ENCODE measurements around the gene VPS52. TPM values are rescaled to one million over a fixed set of nuclear protein-coding genes. Genes with fewer than 3 reads are reported as not detected.

Gene VPS52
- total RNA-seq, 1 experiment from 2014 or later, result 47.1 TPM

DNA sequence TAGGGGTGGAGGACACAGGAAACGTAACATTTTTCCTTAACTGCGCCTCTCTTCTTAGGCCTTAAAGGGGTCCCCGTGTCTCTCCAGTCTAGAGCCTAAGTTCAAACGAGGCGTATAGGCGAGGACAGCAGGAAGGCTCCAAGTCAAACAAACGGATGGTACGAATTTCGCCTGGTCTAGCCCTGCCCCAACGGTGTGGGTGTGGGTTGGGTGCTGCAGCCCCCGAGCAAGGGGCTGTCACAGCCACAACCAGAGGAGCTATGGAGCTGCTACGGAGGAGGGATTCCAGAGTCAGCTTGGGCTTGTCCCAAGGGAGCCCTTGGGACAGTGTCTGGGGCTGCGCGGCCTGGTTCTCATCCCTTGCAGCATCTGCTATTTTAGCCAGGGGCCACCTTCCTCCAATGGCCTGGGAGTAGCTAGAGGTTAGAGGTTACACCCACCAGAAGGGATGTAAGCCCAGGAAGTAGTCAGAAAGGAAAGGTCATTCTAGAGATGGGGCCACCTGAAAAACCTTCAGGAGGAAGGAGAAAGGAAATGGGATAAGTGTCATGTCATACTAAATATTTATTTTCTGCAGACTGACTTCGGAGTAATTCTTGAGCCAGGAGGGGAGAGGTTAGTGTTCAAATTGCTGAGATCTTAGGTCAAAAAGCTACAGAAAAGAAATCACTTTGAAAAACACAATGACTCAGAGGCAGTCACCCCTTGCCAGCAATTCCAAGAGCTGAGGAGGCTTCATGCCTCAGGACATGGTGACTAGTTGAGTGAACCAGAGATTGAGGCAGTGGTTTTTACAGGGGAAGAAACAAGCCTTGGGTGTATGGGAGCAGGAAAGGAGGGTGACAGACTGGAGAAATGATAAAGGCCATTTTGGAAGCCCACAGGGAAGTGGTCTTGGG lies 21.7 kb downstream of the VPS52 start:
- Histone ChIP-seq H3K4ac (ENCODE audit: low read depth, low read length) (no peak overlapping the region), H3K9ac (ENCODE audit: extremely low read depth, insufficient read length, low read length) (peak overlapping the region; percentile 58), H2BK15ac (ENCODE audit: low read depth, low read length) (no peak overlapping the region), H3K79me1 (ENCODE audit: insufficient read depth, low read depth, low read length, poor library complexity, severe bottlenecking) (no peaks in the 10 kb centered on the region), H3K79me2 (ENCODE audit: insufficient read depth, low read length) (no peaks in the 10 kb centered on the region), H2BK5ac (ENCODE audit: insufficient read length, low read length) (no peak overlapping the region), H2AFZ (ENCODE audit: low read length) (no peak overlapping the region), H3K27ac (ENCODE audit: insufficient read length, low read depth, low read length) (no peak overlapping the region), H3K4me1 (ENCODE audit: insufficient read depth, low read length) (no peaks in the 10 kb centered on the region; the same call in 1 of the 2 replicates), H3K4me2 (ENCODE audit: insufficient read depth, insufficient read length, low read length) (peak overlapping the region; percentile 77), H3K23me2 (ENCODE audit: insufficient read length, low read depth, low read length, poor library complexity, severe bottlenecking) (peaks cover 17% of the 10 kb centered on the region), H3K14ac (ENCODE audit: insufficient read depth, low read length) (peak overlapping the region; percentile 41), H2BK120ac (ENCODE audit: low read depth, low read length, poor library complexity, severe bottlenecking) (no peak overlapping the region), H3K23ac (ENCODE audit: insufficient read length, low read depth, low read length) (no peak overlapping the region), H4K5ac (ENCODE audit: insufficient read length, low read depth, low read length) (no peak overlapping the region), H2AK5ac (ENCODE audit: insufficient read length, low read length) (no peak overlapping the region), H4K91ac (ENCODE audit: insufficient read length, low read depth, low read length) (no peak overlapping the region), H2BK20ac (ENCODE audit: low read depth, low read length, poor library complexity, severe bottlenecking) (no peak overlapping the region), H2BK12ac (ENCODE audit: insufficient read length, low read depth, low read length) (no peak overlapping the region), H4K8ac (replicated peaks; ENCODE audit: insufficient read length, low read depth, low read length) (no peak overlapping the region), H3T11ph (ENCODE audit: low read length) (no peak overlapping the region), H4K20me1 (ENCODE audit: control insufficient read depth, insufficient read depth, insufficient read length) (no peaks in the 10 kb centered on the region), H3K9me3 (ENCODE audit: control insufficient read depth, low read depth, low read length) (no peaks in the 10 kb centered on the region), H3K18ac (ENCODE audit: insufficient read length, low read depth, low read length) (peak overlapping the region; percentile 66), H3K27me3 (ENCODE audit: insufficient read depth, low read length) (no peaks in the 10 kb centered on the region; the same call in 1 of the 2 replicates), H3K56ac (ENCODE audit: insufficient read length, low read depth, low read length) (no peak overlapping the region)
- Mint-ChIP-seq H3K27ac (peak overlapping the region in 2 of 3 experiments; percentile 57 to 76; a peak in 3 of 7 replicates), H3K4me3 (peak overlapping the region; percentile 74 to 83), H3K4me1 (peaks cover 20 to 22% of the 10 kb centered on the region in 2 experiments), H3K9me3 (no peaks in the 10 kb centered on the region; a peak in 1 of 5 replicates), H3K36me3 (ENCODE audit: insufficient read depth in 1 of 3, low read depth in 3 of 3) (peaks cover 8 to 24% (median 20%) of the 10 kb centered on the region in 3 experiments; a peak in 6 of 7 replicates), H3K27me3 (ENCODE audit: low read depth) (peaks cover 37% of the 10 kb centered on the region)
- WGBS (ENCODE audit: extremely low coverage, insufficient read length, low lambda C conversion rate), result no CpG with 5 or more reads among the region's 15 CpGs
- no peak for DNase-seq
- TF ChIP-seq, protein P1, sequence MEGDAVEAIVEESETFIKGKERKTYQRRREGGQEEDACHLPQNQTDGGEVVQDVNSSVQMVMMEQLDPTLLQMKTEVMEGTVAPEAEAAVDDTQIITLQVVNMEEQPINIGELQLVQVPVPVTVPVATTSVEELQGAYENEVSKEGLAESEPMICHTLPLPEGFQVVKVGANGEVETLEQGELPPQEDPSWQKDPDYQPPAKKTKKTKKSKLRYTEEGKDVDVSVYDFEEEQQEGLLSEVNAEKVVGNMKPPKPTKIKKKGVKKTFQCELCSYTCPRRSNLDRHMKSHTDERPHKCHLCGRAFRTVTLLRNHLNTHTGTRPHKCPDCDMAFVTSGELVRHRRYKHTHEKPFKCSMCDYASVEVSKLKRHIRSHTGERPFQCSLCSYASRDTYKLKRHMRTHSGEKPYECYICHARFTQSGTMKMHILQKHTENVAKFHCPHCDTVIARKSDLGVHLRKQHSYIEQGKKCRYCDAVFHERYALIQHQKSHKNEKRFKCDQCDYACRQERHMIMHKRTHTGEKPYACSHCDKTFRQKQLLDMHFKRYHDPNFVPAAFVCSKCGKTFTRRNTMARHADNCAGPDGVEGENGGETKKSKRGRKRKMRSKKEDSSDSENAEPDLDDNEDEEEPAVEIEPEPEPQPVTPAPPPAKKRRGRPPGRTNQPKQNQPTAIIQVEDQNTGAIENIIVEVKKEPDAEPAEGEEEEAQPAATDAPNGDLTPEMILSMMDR (conservative IDR thresholded peaks at IDR 0.05), result no peak
